Activated T-cell treated with anti-CD3 and anti-CD28 coated beads, Interleukin-2, amount 50 U/mL, for 24 hours (primary cell): Measurements from ENCODE around the gene CCDC149.

Experiments
- DNase-seq: peaks from one replicate; pipeline ENCODE4 v3.0.0-alpha.2; 2020
- H3K27ac Mint-ChIP-seq: 2 replicates; pipeline ENCODE4 v1.8.0; 2020; ENCODE audit warnings: mild to moderate bottlenecking, mixed read lengths
- H3K27me3 Mint-ChIP-seq: 2 replicates; pipeline ENCODE4 v1.8.0; 2020; ENCODE audit warnings: mixed read lengths
- H3K36me3 Mint-ChIP-seq: 2 replicates; pipeline ENCODE4 v1.8.0; 2020; ENCODE audit warnings: low read depth, mixed read lengths
- H3K4me1 Mint-ChIP-seq: 2 replicates; pipeline ENCODE4 v1.8.0; 2020; ENCODE audit warnings: low read depth, mixed read lengths
- H3K4me3 Mint-ChIP-seq: 2 replicates; pipeline ENCODE4 v1.8.0; 2020; ENCODE audit warnings: mild to moderate bottlenecking, moderate library complexity, mixed read lengths
- H3K9me3 Mint-ChIP-seq: 2 replicates; pipeline ENCODE4 v1.8.0; 2020; ENCODE audit warnings: mixed read lengths

Gene CCDC149

GRCh38 chr4:24878636-24879016 is 34.2 kb downstream of the CCDC149 start:
- Mint-ChIP-seq H3K27me3 (no peaks in the 10 kb centered on the region), H3K27ac (no peak overlapping the region), H3K4me3 (no peak overlapping the region), H3K4me1 (no peaks in the 10 kb centered on the region), H3K9me3 (no peaks in the 10 kb centered on the region), H3K36me3 (no peaks in the 10 kb centered on the region)
- DNase-seq, result no peak

GRCh38 chr4:24877868-24878635 is 34.8 kb downstream of the CCDC149 start:
- no peaks in the 10 kb centered on the region for H3K9me3 Mint-ChIP-seq
- H3K27me3 Mint-ChIP-seq, result no peaks in the 10 kb centered on the region
- no peak for DNase-seq
- no peak overlapping the region for H3K4me3 Mint-ChIP-seq
- no peaks in the 10 kb centered on the region for H3K4me1 Mint-ChIP-seq
- no peaks in the 10 kb centered on the region for H3K36me3 Mint-ChIP-seq
- H3K27ac Mint-ChIP-seq, result no peak overlapping the region

- no peak overlapping the region for H3K27ac Mint-ChIP-seq
- H3K4me3 Mint-ChIP-seq, result no peak overlapping the region
- H3K36me3 Mint-ChIP-seq, result no peaks in the 10 kb centered on the region
- DNase-seq, result no peak
- no peaks in the 10 kb centered on the region for H3K9me3 Mint-ChIP-seq
- no peaks in the 10 kb centered on the region for H3K4me1 Mint-ChIP-seq
- no peaks in the 10 kb centered on the region for H3K27me3 Mint-ChIP-seq
Observed at GRCh38 chr4:24876431-24876830, 36.4 kb downstream of the CCDC149 start.

GRCh38 chr4:24872720-24873119 is 40.1 kb downstream of the CCDC149 start:
- no peak overlapping the region for H3K4me3 Mint-ChIP-seq
- H3K27ac Mint-ChIP-seq, result no peak overlapping the region
- H3K4me1 Mint-ChIP-seq, result no peaks in the 10 kb centered on the region
- no peaks in the 10 kb centered on the region for H3K9me3 Mint-ChIP-seq
- no peak for DNase-seq
- H3K36me3 Mint-ChIP-seq, result no peaks in the 10 kb centered on the region
- no peaks in the 10 kb centered on the region for H3K27me3 Mint-ChIP-seq

- Mint-ChIP-seq H3K4me1 (no peaks in the 10 kb centered on the region), H3K36me3 (no peaks in the 10 kb centered on the region), H3K27ac (no peak overlapping the region), H3K4me3 (no peak overlapping the region), H3K27me3 (no peaks in the 10 kb centered on the region), H3K9me3 (no peaks in the 10 kb centered on the region)
- no peak for DNase-seq
Observed at GRCh38 chr4:24871210-24871609, 41.6 kb downstream of the CCDC149 start.

GRCh38 chr4:24867766-24868296 is 45.0 kb downstream of the CCDC149 start:
- Mint-ChIP-seq H3K27ac (no peak overlapping the region), H3K36me3 (no peaks in the 10 kb centered on the region), H3K27me3 (no peaks in the 10 kb centered on the region), H3K9me3 (peaks cover 9% of the 10 kb centered on the region), H3K4me1 (no peaks in the 10 kb centered on the region), H3K4me3 (no peak overlapping the region)
- no peak for DNase-seq

- Mint-ChIP-seq H3K36me3 (no peaks in the 10 kb centered on the region), H3K27ac (no peak overlapping the region), H3K4me3 (no peak overlapping the region), H3K9me3 (peaks cover 15% of the 10 kb centered on the region), H3K4me1 (no peaks in the 10 kb centered on the region), H3K27me3 (no peaks in the 10 kb centered on the region)
- DNase-seq, result no peak
Observed at GRCh38 chr4:24867251-24867650, 45.6 kb downstream of the CCDC149 start.

GRCh38 chr4:24865401-24865800 is 47.4 kb downstream of the CCDC149 start:
- Mint-ChIP-seq H3K4me3 (no peak overlapping the region), H3K9me3 (peaks cover 15% of the 10 kb centered on the region), H3K27me3 (no peaks in the 10 kb centered on the region), H3K4me1 (no peaks in the 10 kb centered on the region), H3K27ac (no peak overlapping the region), H3K36me3 (no peaks in the 10 kb centered on the region)
- DNase-seq, result no peak

GRCh38 chr4:24863799-24864198 is 49.0 kb downstream of the CCDC149 start:
- peaks cover 15% of the 10 kb centered on the region for H3K9me3 Mint-ChIP-seq
- no peaks in the 10 kb centered on the region for H3K36me3 Mint-ChIP-seq
- DNase-seq, result no peak
- H3K4me1 Mint-ChIP-seq, result no peaks in the 10 kb centered on the region
- H3K27me3 Mint-ChIP-seq, result no peaks in the 10 kb centered on the region
- no peak overlapping the region for H3K27ac Mint-ChIP-seq
- no peak overlapping the region for H3K4me3 Mint-ChIP-seq

- no peak for DNase-seq
- no peaks in the 10 kb centered on the region for H3K27me3 Mint-ChIP-seq
- H3K4me1 Mint-ChIP-seq, result no peaks in the 10 kb centered on the region
- H3K9me3 Mint-ChIP-seq, result peaks cover 15% of the 10 kb centered on the region
- H3K36me3 Mint-ChIP-seq, result no peaks in the 10 kb centered on the region
- no peak overlapping the region for H3K4me3 Mint-ChIP-seq
- no peak overlapping the region for H3K27ac Mint-ChIP-seq
Observed at GRCh38 chr4:24862073-24862751, 50.6 kb downstream of the CCDC149 start.

- Mint-ChIP-seq H3K9me3 (peaks cover 6% of the 10 kb centered on the region), H3K27me3 (peaks cover 5% of the 10 kb centered on the region), H3K4me1 (no peaks in the 10 kb centered on the region), H3K36me3 (no peaks in the 10 kb centered on the region), H3K4me3 (no peak overlapping the region), H3K27ac (no peak overlapping the region)
- DNase-seq, result no peak
Observed at GRCh38 chr4:24858550-24858949, 54.3 kb downstream of the CCDC149 start.

GRCh38 chr4:24858026-24858425 is 54.8 kb downstream of the CCDC149 start:
- H3K27ac Mint-ChIP-seq, result no peak overlapping the region
- H3K27me3 Mint-ChIP-seq, result peaks cover 5% of the 10 kb centered on the region
- peaks cover 6% of the 10 kb centered on the region for H3K9me3 Mint-ChIP-seq
- no peak overlapping the region for H3K4me3 Mint-ChIP-seq
- H3K4me1 Mint-ChIP-seq, result no peaks in the 10 kb centered on the region
- H3K36me3 Mint-ChIP-seq, result no peaks in the 10 kb centered on the region
- no peak for DNase-seq

GRCh38 chr4:24856586-24856985 is 56.3 kb downstream of the CCDC149 start:
- Mint-ChIP-seq H3K9me3 (no peaks in the 10 kb centered on the region), H3K4me3 (no peak overlapping the region), H3K4me1 (no peaks in the 10 kb centered on the region), H3K27me3 (peaks cover 5% of the 10 kb centered on the region), H3K27ac (no peak overlapping the region), H3K36me3 (no peaks in the 10 kb centered on the region)
- DNase-seq, result no peak

- H3K4me3 Mint-ChIP-seq, result no peak overlapping the region
- H3K27ac Mint-ChIP-seq, result no peak overlapping the region
- DNase-seq, result no peak
- H3K4me1 Mint-ChIP-seq, result no peaks in the 10 kb centered on the region
- H3K27me3 Mint-ChIP-seq, result peaks cover 5% of the 10 kb centered on the region
- no peaks in the 10 kb centered on the region for H3K36me3 Mint-ChIP-seq
- no peaks in the 10 kb centered on the region for H3K9me3 Mint-ChIP-seq
Observed at GRCh38 chr4:24855741-24856140, 57.1 kb downstream of the CCDC149 start.

- Mint-ChIP-seq H3K9me3 (no peaks in the 10 kb centered on the region), H3K36me3 (no peaks in the 10 kb centered on the region), H3K4me3 (no peak overlapping the region), H3K4me1 (no peaks in the 10 kb centered on the region), H3K27ac (no peak overlapping the region), H3K27me3 (peaks cover 5% of the 10 kb centered on the region)
- DNase-seq, result no peak
Observed at GRCh38 chr4:24853142-24853541, 59.7 kb downstream of the CCDC149 start.
